ENCODE results near the gene NRARP. TPM values are rescaled to one million over a fixed set of nuclear protein-coding genes. Genes with fewer than 3 reads are reported as not detected.

Gene NRARP
- total and polyA plus RNA-seq, 5 donors = 4.2 to 14.5 (median 6.8) TPM

DNA sequence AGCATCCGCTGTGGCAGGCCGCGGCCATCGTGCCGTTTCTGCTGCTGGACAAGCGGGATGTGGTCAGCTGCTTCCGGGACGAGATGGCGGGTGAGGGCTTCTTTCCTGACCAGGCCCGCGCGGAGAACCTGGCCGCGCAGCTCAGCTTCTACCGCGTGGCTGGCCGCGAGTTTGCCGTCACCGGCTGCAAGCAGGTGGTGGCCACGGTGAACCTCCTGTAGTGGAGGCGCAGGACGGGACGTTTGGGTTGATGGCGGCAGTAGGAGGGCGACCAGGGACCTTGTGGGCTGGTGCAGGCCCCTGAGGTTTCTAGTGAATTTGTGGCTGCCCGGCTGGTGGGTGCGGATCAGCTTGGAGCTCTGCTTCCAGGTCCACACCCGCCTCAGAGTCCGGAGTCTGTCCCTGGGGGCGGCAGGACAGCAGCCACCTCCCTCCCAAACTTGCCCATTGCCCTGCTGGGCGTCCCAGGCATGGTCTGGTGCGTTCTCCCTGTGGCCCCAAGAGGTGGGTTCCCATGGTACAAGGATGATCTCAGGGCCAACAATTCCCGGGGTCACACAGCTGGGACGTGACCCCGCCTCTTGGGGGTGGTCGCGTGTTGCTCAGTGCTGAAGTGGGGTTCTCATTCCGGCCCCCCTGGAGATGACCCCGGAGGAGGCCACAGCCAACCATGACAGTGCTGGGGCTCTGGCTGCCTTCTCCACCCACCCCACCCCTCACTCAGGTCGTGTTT lies 22.2 kb downstream of the NRARP start:
- H3K4me1 ChIP-seq (ENCODE audit: control insufficient read depth, insufficient read depth, low read length) = peaks cover 5% of the 10 kb centered on the region

DNA sequence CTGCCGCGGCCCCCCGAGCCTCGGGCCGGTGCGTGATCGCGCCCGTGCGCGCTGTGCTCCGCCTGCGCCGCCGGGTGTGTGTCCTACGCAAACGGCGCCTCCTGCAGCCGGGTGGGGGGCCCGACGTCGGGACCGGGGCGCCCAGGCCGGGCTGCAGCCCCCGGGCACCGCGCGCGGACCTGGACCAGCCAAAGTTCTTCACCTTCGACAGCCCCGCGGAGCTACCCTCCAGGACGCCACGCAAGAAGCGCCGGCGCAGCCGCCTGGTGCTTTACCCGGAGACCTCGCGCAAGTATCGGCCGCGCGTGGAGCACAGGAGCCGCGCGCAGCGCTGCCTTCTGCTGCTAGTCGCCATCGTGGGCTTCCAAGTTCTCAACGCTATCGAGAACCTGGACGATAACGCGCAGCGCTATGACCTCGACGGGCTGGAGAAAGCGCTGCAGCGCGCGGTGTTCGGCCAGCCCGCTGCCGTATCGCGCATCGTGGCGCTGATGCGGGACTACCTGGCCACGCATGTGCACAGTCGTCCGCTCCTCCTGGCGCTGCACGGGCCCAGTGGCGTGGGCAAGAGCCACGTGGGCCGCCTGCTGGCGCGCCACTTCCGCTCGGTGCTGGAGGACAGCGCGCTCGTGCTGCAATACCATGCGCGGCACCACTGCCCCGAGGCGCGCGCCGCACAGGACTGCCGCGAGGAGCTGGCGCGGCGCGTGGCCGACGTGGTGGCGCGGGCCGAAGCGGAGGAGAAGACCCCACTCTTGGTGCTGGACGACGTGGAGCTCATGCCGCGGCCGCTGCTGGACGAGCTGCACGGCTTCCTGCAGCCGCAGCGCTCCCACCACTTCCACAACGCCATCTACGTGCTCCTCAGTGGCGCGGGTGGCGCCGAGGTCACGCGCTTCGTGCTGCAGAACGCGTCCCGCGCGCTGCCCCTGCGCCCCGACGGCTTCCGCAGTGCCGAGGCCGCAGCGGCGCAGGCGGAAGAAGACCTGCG lies 23.1 kb downstream of the NRARP start:
- intact Hi-C loops (cut with DNase I) = no loop called here
- DNase-seq (peak in 2 of 3 donors; percentile 27 to 61), ATAC-seq (no peak)
- 72% methylated on average over 139 of the region's 139 CpGs for WGBS
- Histone ChIP-seq H3K27me3 (ENCODE audit: control insufficient read depth, insufficient read depth) (no peaks in the 10 kb centered on the region), H3K4me1 (ENCODE audit: control insufficient read depth, insufficient read depth, low read length) (peaks cover 5% of the 10 kb centered on the region), H3K27ac (ENCODE audit: low read length) (peak overlapping the region; percentile 15), H3K9me3 (ENCODE audit: control insufficient read depth, low read length) (no peaks in the 10 kb centered on the region), H3K4me3 (ENCODE audit: low read length) (peak overlapping the region; percentile 53)

More for the DNA sequence above, 22.2 kb downstream of the NRARP start:
- intact Hi-C loops (cut with DNase I) = no loop called here
- Histone ChIP-seq H3K27me3 (ENCODE audit: control insufficient read depth, insufficient read depth) (no peaks in the 10 kb centered on the region), H3K27ac (ENCODE audit: low read length) (no peak overlapping the region), H3K9me3 (ENCODE audit: control insufficient read depth, low read length) (no peaks in the 10 kb centered on the region), H3K4me3 (ENCODE audit: low read length) (no peak overlapping the region)
- 87% methylated on average over 41 of the region's 41 CpGs for WGBS
- peak in 1 of 3 donors; percentile 19 for DNase-seq
- no peak for ATAC-seq

DNA sequence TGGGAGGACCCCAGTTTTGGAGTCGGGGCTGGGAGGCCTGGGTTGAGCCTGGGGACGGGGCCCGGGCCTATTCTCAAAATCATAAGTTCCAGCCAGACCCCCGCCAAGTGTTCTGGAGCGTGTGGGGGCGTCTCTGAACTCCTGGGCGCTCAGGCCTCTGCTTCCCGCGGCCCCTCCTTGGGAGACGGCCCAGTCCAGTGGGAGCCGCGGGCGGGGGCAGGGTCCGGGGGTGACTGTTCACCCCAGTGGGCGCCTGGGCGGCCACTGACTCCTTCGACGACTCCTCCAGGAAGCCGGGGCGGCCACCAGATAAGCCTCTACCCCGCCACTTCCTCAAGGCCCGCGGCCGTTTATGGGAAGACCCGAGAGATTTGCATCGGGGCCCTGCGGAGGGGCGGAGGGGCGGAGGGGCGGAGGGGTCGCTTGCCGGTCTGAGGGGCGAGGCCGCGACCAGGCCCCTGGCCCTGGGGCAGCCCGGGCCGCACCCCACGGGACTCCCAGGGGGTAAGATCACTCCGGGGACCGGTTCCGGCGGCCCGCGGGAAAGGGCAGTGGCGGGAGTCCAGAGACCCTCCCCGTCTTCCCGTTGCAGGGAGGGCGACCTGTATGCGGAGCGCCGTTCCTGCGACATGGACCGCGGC lies 23.9 kb downstream of the NRARP start:
- peak; percentile 16 to 64 for ATAC-seq
- peak; percentile 74 to 85 (median 84) for DNase-seq
- Histone ChIP-seq H3K4me1 (ENCODE audit: control insufficient read depth, insufficient read depth, low read length) (peaks cover 5% of the 10 kb centered on the region), H3K9me3 (ENCODE audit: control insufficient read depth, low read length) (no peaks in the 10 kb centered on the region), H3K4me3 (ENCODE audit: low read length) (peak overlapping the region; percentile 53), H3K27me3 (ENCODE audit: control insufficient read depth, insufficient read depth) (no peaks in the 10 kb centered on the region), H3K27ac (ENCODE audit: low read length) (peak overlapping the region; percentile 87)
- intact Hi-C loops (cut with DNase I) = no loop called here
- WGBS = 10% methylated on average over 54 of the region's 54 CpGs

DNA sequence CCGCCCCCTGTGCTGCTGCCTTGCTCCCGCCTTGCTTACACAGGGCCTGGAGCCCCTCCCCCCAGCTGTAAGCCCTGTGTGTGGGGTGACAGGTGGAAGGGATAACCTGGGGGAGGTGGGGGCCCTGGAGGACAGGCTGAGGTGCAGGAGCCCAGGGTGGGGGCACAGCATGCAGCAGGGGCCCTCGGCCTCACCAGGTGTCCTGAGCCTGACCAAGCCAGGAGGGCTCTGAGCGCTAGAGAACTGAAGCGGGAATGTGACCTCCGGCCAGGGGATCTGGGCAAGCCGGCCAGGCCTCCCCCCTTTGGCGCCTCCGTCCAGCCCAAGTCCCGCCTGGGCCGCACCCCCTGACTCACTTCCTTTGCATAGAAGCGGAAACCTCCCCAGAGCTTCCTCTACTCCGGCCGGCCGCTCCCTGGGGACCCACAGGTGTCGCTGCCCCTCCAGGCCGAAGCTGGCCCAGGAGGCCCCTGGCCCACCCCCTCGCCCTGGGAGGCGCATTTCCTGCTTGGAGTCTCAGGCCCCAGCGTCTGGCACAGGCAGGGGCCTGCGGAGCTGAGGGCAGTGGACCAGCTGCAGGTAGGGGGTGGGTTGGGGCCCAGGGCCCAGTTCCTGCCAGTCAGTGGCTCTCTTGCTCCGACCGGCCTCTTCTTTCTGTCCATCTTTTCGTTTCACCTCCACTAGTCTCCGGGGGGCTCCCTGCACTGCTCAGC lies 24.6 kb downstream of the NRARP start, which contains the start of gene TOR4A:
Gene TOR4A (plus strand): TSS at position 398 of the 713 bp plus-strand sequence. CDS start 964 bp downstream, outside the sequence.
- peak within 1 kb of the TSS; percentile 53 for H3K4me3 ChIP-seq (ENCODE audit: low read length)
- H3K27ac ChIP-seq (ENCODE audit: low read length) = peak within 1 kb of the TSS; percentile 87
- 10% methylated on average over 25 of the region's 25 CpGs for WGBS
- no peaks in the 10 kb centered on the region for H3K9me3 ChIP-seq (ENCODE audit: control insufficient read depth, low read length)
- ATAC-seq = peak; percentile 77 to 87
- H3K4me1 ChIP-seq (ENCODE audit: control insufficient read depth, insufficient read depth, low read length) = peaks cover 5% of the 10 kb centered on the region
- DNase-seq = peak; percentile 93 to 95 (median 94)
- intact Hi-C loops (cut with DNase I) = no loop called here
- H3K27me3 ChIP-seq (ENCODE audit: control insufficient read depth, insufficient read depth) = no peaks in the 10 kb centered on the region

DNA sequence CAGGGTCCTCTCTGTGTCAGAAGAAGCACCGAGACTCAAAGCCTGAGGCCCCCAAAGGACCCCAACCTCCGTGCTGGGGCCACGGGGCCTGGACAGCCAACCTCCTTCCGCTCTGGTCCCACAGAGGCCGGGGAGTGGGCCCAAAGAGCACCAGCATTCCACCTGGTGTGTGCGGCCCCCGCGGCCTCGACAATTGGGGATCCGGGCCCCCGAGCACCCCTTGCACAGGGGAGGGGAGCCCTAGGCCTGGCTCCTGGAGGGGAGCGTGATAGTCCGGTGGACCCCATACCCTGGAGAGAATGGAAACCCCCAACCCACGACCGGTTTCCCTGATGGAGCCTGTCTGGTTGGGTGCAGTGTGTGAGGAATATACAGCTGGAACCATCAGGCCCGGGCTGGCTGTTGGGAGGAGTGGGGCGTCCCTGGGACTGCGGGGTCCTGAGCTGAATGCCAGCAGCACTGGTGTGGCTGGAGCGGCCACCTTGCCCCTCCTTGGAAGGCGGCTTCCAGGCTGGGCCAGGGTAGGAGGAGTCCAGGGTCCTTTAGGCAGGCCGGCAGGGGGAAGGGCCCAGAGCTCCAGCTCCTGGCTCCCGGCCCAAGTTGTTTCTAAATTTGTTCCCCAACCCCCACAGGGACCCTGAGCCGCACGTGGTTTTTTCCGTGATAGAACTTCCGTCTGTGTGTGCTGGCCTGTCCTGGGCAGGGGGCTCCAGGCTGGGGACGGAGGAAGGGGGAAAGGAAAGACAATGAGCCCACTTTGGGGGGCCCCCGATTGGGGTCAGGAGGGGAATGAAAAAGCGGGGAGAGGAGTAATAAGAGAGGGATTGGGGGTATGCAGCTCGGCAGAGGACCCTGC lies 25.4 kb downstream of the NRARP start:
- intact Hi-C loops (cut with DNase I) = no loop called here
- 33% methylated on average over 30 of the region's 30 CpGs for WGBS
- DNase-seq = peak; percentile 88 to 95 (median 92)

DNA sequence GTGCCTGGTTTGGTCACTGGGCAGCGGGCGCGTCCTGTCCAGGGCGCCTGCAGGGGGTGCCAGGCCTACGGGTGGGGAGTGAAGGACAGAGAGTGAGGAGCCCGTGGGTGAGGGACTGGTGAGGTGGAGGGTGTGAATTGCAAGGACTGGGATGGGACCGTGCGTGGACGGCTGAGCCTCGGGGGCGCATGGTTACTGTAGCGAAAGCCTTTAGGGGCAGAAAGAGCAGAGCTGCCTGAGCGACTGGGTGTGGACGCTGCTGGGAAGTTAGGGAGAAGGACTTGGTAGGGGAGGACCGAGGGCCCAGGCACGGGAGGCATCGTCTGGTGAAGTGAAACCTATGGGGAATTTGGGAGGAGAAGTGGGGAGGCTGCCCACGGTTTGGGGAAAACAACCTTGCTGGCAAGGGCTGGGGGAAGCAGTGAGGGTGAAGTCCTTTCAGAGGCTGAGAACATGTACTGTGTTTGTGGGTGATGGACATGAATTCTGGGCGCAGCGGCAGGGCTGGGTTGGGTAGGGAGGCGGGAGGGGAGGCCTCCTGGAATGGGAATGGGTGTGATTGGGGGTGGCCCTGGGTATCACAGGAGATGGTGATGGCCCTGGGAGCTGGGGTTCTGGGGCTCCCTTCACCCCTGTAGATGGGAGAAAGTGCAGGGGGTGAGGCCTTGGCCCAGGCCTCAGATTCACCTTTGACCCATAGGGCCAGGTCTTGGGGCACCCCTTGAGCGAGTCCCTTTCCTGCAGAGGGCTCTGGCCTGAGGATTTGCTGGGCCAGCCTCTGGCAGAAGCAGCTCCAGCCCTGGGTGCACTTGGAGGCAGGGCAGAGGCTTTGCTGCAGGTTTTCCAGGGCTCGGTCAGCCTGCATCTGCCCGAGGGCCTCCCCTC lies 26.2 kb downstream of the NRARP start:
- H3K4me3 ChIP-seq (ENCODE audit: low read length) = no peak overlapping the region
- intact Hi-C loops (cut with DNase I) = no loop called here
- no peak overlapping the region for H3K27ac ChIP-seq (ENCODE audit: low read length)
- H3K9me3 ChIP-seq (ENCODE audit: control insufficient read depth, low read length) = no peaks in the 10 kb centered on the region
- peaks cover 5% of the 10 kb centered on the region for H3K4me1 ChIP-seq (ENCODE audit: control insufficient read depth, insufficient read depth, low read length)
- H3K27me3 ChIP-seq (ENCODE audit: control insufficient read depth, insufficient read depth) = no peaks in the 10 kb centered on the region
- ATAC-seq (no peak), DNase-seq (peak in 2 of 3 donors; percentile 21 to 67)
- 80% methylated on average over 24 of the region's 24 CpGs for WGBS

More for the DNA sequence above, 25.4 kb downstream of the NRARP start:
- peak overlapping the region; percentile 53 for H3K4me3 ChIP-seq (ENCODE audit: low read length)
- peak overlapping the region; percentile 84 for H3K27ac ChIP-seq (ENCODE audit: low read length)
- peak; percentile 68 to 72 for ATAC-seq
- H3K27me3 ChIP-seq (ENCODE audit: control insufficient read depth, insufficient read depth) = no peaks in the 10 kb centered on the region
- no peaks in the 10 kb centered on the region for H3K9me3 ChIP-seq (ENCODE audit: control insufficient read depth, low read length)
- peaks cover 5% of the 10 kb centered on the region for H3K4me1 ChIP-seq (ENCODE audit: control insufficient read depth, insufficient read depth, low read length)

DNA sequence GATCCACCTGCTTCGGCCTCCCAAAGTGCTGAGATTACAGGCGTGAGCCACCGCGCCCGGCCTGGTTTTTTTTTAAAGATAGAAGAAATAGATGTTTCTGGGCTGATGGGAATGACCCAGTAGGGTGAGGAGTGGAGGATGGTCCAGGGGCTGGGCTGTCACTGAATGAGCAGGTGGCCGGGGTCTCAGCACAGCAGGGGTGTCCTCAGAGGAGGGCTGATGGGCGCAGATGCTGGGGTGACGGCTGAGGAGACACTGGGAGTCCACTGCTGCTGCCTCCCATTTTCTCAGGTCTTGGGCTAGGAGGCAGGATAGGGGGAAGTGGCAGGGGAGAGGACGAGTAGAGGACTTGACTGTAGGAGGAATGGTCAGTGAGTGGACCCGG lies 26.9 kb downstream of the NRARP start:
- H3K27ac ChIP-seq (ENCODE audit: low read length) = no peak overlapping the region
- H3K4me1 ChIP-seq (ENCODE audit: control insufficient read depth, insufficient read depth, low read length) = peaks cover 5% of the 10 kb centered on the region
- no peaks in the 10 kb centered on the region for H3K27me3 ChIP-seq (ENCODE audit: control insufficient read depth, insufficient read depth)
- no peak for ATAC-seq
- intact Hi-C loops (cut with DNase I) = no loop called here
- no peaks in the 10 kb centered on the region for H3K9me3 ChIP-seq (ENCODE audit: control insufficient read depth, low read length)
- WGBS = 84% methylated on average over 10 of the region's 10 CpGs
- H3K4me3 ChIP-seq (ENCODE audit: low read length) = no peak overlapping the region
- no peak for DNase-seq

DNA sequence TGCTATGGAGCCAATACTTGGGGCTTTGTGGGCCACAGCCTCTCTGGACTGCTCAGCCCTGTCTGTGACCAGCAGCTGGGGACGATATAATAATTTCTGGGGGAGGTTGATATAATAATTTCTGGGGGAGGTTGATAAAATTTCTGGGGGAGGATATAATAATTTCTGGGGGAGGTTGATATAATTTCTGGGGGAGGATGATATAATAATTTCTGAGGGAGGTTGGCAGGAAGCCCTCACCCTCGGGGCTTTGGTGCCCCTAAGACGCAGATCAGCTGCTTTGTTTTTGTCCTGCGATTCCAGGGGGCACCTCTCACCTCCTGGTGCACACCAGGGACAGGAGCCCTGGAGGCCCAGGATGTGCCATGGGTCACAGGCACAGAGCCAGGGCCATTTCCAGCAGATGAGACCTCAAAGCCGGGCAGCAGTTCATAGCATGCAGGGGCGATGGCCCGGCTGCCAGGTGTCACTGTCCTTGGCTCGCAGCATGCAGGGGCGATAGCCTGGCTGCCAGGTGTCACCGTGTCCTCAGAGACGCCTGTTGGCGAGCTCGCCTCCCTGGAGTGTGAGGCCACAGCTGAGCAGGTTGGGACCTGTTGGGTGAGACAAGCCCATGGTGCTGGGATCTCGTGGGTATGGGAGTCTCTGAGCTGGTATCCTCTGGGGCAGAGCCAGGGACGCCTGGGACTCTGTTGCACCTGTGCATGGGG lies 28.3 kb downstream of the NRARP start:
- peak; percentile 15 to 57 (median 45) for DNase-seq
- H3K27ac ChIP-seq (ENCODE audit: low read length) = no peak overlapping the region
- ATAC-seq = no peak
- intact Hi-C loops (cut with DNase I) = no loop called here
- H3K9me3 ChIP-seq (ENCODE audit: control insufficient read depth, low read length) = no peaks in the 10 kb centered on the region
- no peaks in the 10 kb centered on the region for H3K27me3 ChIP-seq (ENCODE audit: control insufficient read depth, insufficient read depth)
- H3K4me3 ChIP-seq (ENCODE audit: low read length) = no peak overlapping the region
- WGBS = 74% methylated on average over 15 of the region's 15 CpGs
- H3K4me1 ChIP-seq (ENCODE audit: control insufficient read depth, insufficient read depth, low read length) = peaks cover 15% of the 10 kb centered on the region

Data from right cardiac atrium (tissue), 5 donors.